CMK (cell line): ENCODE results near the gene YES1.
A peak's percentile ranks its signal among the peaks of the same experiment; 100 is the strongest.

Experiments used
- DNase-seq: peaks from one replicate; pipeline ENCODE4 v3.0.0-alpha.2; 2010; ENCODE audit warnings: low read depth

Gene YES1

DNA sequence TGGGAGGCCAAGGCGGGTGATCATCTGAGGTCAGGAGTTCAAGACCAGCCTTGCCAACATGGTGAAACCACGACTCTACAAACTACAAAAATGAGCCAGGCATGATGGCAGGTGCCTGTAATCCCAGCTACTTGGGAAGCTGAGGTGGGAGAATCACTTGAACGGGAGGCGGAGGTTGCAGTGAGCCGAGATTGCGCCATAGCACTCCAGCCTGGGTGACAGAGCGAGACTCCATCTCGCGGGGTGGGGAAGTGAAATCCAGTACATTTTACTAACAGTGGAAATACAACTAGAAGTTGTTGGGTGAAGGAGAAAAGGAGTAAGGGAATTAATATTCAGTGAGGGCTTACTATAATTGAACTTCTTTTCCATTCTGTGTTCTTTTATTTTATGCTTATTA, 86.4 kb downstream of the YES1 start:
- DNase-seq = no peak

DNA sequence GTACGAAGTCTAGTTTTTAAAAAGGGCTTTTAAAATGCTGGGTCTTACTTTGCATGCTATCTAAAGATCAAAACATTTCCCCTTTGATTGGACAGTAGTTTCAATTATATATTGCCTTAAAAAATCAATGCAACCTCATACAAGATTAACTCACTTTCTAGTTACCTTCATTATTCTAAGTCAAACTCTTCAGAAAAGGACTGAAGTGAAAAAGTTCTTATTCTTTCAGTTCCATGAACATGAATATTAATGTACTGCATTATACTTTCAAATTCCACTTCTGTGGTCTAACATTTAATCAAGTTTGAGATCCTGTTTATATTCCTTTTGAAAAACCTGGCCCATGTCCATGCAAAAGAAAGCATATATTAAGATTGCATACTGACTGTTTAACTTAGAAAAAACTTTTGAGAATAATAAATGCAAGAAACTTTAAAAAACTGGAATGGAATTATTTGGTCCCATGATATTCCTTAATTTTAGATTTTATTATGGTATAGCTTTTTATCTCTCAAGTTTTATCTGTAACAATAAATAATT, 88.4 kb downstream of the YES1 start:
- DNase-seq = no peak

GRCh38 chr18:717003-717402, 95.0 kb downstream of the YES1 start:
- DNase-seq = no peak

GRCh38 chr18:715626-716025, 96.4 kb downstream of the YES1 start:
- DNase-seq = no peak

- no peak for DNase-seq
Observed at GRCh38 chr18:713135-713490, 98.9 kb downstream of the YES1 start.

DNA sequence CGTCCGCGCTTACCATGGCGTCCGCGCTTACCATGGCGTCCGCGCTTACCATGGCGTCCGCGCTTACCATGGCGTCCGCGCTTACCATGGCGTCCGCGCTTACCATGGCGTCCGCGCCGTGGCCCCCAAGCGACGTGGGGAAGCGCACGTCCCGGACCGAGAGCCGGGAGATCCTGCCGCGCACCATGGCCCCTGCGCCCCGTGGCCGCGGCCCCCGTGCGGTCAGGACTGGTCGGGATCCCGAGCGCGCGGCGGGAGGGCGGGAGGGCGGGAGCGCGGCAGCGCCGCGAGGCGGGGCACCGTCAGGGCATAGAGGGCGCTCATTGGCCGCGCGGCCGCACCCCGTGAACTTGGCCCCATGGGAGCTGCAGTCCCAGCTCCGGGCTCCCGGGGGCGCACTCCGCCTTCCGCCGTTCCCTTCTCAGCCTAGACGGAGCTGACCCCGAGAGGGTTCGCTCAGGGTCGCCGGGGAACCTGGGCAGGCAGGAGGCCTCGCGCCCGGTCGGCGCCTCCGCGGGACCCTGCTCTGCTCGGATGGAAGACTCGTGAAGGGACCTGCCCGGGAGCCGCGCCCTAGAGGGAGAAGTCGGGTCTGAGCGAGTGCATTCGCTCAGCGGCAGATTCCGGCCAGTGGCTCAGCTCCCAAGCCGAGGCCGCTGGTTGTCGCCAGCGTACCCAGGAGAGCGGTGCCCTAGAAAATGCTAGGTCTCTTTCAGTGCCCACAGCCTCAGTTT, 99.5 kb downstream of the YES1 start, which contains the start of gene ENOSF1:
TSS of gene ENOSF1 (minus strand) at position 230 of the 734 bp plus-strand sequence. CDS start at position 187, 43 bp downstream.
- DNase-seq = peak; percentile 50

DNA sequence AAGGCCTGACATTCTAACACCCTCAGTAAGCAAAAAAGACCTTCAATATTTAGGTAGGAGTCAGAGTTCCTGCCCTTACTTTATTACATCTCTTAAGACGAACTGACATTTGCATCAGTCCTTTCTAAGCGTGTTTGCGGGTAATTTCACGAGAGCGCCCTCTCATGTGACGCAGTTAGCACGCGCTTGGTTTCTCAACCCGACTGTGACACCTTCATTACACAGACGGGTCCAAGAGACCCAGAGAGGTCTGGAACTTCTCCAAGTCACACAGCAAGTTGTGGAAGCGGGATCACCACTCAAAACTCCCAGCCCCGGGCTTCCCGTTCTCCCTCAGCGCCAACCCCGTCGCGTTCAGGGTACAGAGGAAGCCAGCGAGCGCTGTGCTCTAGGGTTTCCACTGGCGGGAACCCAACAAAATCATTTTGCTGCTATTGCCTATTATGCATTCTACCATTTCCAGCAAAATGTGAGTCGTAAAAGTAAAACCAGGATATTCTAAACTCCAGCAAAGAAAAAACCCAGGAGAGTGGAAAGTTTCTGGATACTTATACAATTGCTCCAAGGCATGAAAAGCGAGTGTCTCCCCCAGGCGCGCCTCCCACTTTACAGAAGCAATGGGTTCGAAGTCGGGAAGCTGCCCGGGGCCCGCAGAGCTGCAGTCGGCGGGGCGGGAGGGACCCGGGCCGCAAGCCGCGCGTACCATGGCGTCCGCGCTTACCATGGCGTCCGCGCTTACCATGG, 100.2 kb downstream of the YES1 start:
- peak; percentile 52 for DNase-seq

- no peak for DNase-seq
Observed at GRCh38 chr18:711310-711656, 100.8 kb downstream of the YES1 start.

- no peak for DNase-seq
Observed at GRCh38 chr18:710418-711300, 101.4 kb downstream of the YES1 start.

GRCh38 chr18:709771-710170, 102.3 kb downstream of the YES1 start:
- no peak for DNase-seq

DNA sequence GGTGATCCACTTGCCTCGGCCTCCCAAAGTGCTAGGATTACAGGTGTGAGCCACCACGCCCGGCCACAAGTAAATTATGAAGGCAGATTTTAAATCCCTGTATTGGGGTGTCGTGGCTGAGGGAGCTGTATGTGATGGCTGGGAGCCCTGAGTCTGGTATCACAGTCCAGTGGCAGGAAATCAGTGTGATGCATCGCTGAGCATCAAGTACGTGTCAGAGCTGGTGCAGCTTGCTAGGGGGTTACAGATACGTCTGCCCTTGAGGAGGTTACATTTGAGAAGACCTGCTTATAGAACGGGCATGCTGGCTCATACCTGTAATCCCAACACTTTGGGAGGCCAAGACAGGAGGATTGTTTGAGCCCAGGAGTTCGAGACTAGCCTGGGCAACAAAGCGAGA, 103.9 kb downstream of the YES1 start:
- no peak for DNase-seq

GRCh38 chr18:706405-706804, 105.6 kb downstream of the YES1 start:
- DNase-seq = no peak

DNA sequence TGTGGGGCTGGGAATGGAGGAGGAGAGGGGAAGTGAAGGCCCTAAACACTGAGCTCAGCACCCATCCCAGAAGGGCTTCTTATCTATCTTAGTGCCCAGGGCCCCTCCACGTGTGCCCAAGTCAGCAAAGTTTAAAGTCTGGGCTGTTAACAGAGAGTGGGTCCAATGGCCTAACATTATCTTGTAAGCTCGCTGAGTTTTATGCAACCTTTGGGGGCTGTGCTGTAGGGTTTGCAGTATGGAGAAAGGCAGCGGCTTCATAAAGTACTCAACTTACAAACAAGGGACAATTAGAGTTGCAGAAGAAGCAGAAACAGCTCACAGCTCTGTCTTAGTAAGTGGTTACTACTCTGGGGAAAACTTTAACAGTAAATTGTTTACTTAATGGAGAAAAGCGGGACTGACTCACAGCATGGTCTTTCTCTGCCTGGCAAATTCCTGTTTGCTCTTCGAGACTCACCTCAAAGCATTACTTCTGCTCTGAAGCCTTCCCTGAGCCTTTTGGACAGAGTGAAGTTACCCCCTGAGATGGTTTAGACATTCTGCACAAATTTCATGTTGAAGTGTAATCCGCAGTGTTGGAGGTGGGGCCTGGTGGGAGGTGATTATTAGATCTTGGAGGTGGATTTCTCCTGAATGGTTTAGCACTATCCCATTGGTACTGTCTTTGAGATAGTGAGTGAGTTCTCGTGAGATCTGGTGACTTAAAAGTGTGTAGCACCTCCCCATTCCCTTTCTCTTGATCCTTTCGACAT, 108.7 kb downstream of the YES1 start:
- DNase-seq = no peak

- DNase-seq = no peak
Observed at GRCh38 chr18:697800-698199, 114.2 kb downstream of the YES1 start.

DNA sequence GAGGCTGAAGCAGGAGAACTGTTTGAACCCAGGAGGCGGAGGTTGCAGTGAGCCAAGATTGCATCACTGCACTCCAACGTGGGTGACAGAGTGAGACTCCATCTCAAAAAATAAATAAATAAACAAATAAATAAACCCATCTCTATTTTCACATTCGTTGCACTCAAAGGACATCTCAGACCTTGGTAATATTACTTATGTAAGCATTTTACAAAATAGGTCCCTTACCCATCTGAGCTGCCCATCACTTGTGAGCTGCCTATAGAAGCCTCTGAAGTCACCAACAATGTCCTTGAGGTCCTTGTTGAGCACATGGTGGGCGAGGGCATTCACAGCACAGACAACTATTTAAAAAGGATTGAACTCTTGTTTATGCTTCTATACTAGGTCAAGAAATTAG, 115.0 kb downstream of the YES1 start:
- DNase-seq = no peak

DNA sequence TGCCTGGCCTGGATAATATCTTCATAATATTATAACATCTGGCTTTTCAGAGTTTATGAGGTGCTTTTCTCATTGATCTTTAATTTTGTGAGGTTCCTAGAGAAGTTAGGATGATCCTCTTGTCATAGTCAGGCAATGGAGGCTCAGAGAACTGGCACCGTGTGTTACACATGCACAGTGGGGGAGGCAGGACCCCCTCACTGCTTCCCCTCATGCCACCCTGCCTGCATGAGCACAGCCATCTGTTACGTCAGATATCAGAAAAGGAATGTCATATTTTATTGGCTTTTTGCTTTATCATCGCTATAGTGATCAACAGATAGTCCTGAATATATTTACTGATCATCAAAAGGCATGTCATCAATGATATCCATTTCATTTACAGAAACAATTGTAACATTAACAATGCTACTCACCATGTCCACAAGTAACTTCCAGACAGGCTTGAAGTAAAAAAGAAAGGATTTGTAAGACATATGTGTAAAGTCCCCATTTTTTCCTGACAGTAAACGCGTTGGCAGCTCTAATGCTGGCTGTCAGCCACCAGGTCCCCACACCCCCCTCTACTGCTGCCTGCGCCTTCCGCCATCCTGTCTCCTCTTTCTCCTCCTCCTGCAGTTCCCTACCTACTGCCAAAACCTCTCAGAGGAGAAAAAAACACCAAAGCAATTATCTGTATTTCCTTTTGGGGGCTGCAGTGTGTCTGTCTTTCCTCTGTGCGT, 118.4 kb downstream of the YES1 start:
- no peak for DNase-seq

DNA sequence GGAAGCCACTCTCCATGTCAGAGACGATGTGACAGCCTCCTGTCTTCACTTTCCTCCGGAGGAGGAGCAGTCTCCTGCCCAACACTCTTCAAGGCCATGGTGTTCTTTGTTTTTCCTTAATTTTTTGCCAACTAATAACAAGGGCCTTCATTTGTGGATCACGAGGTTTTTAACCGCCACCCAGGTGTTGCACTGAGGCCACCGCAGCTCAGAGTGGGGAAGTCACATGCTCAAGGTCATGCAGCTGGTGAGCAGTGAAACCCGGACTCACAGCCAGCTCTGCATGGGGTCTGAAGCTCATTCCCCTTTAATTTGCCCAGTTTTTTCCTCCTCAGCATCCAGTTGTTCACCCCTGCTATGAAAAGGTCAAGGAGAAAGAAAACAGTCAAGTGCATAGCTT, 119.2 kb downstream of the YES1 start:
- no peak for DNase-seq

- no peak for DNase-seq
Observed at GRCh38 chr18:688323-688722, 123.7 kb downstream of the YES1 start.

DNA sequence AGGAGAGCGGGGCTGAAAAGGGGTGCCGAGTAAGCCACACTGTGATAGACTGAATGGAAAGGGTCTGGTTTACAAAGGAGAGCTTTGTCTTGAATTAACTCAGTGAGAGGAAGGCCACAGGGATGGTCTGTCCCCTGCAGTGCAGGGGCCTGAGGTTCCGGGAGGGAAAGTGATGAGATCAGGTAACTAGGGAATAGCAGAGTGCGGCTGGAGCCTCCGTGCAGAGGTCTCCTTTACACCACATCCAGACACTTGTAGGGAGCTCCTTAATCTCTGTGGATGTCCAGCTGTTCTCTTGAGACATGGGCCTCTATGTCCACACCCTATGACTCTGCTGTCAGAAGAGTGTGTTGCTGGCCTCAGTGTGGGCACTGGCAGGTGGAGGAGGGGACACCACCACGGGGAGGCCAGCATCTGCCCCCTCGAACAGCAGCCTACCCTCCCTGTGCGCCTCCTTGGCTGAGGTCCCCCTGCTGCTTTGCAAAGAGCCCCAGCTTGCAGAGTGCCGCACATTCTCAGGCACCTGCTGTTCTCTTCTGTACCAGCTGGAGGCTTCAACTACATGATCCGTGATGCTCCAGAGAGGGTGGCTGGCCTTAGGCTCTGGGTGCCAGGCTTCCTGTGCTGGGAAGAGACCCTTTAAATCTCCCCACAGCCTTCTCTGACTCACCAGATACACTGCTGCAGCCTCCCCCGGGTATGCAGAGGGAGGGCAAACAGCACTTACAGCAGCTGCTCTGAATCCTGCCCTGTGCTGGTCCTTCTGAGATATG, 125.5 kb downstream of the YES1 start:
- no peak for DNase-seq

- DNase-seq = no peak
Observed at GRCh38 chr18:685438-685837, 126.6 kb downstream of the YES1 start.
